NCI-H69 (cell line): Measurements from ENCODE around the gene RBX1.
A peak's percentile ranks its signal among the peaks of the same experiment; 100 is the strongest.

Experiments used
- DNase-seq: peaks from one replicate; lab custom pipeline; 2025; lab: John Stamatoyannopoulos, UW

Gene RBX1

GRCh38 chr22:41022470-41023298 lies 71.5 kb downstream of the RBX1 start:
- DNase-seq = peak; percentile 96
